Type B pancreatic cell (in vitro differentiated cells): ENCODE data around the gene ZSWIM8. TPM values are rescaled to one million over a fixed set of nuclear protein-coding genes. Genes with fewer than 3 reads are reported as not detected.
"Not testable (repeated sequence)": the region's sequence is repeated elsewhere in the genome, so short reads cannot be mapped to it uniquely, and the experiment has no call there.

Experiments
- DNase-seq: peaks from one replicate; pipeline ENCODE4 v3.0.0; 2021; ENCODE audit warnings: mixed read lengths; ENCODE audit not compliant: unreplicated experiment; ENCODE audit errors: extremely low spot score
- H3K27ac Mint-ChIP-seq: 2 replicates; pipeline ENCODE4 v1.8.0; 2021; ENCODE audit warnings: mild to moderate bottlenecking, mixed read lengths
- H3K27me3 Mint-ChIP-seq: 2 replicates; pipeline ENCODE4 v1.8.0; 2021; ENCODE audit warnings: mixed read lengths
- H3K36me3 Mint-ChIP-seq: 2 replicates; pipeline ENCODE4 v1.8.0; 2021; ENCODE audit warnings: mixed read lengths
- H3K4me1 Mint-ChIP-seq: one replicate; pipeline ENCODE4 v1.8.0; 2021; ENCODE audit warnings: mixed read lengths; ENCODE audit not compliant: unreplicated experiment
- H3K4me3 Mint-ChIP-seq: 2 replicates; pipeline ENCODE4 v1.8.0; 2021; ENCODE audit warnings: mild to moderate bottlenecking, mixed read lengths
- H3K9me3 Mint-ChIP-seq: 2 replicates; pipeline ENCODE4 v1.8.0; 2021; ENCODE audit warnings: mixed read lengths
- long read RNA-seq: library from polyadenylated mRNA; unstranded; transcript quantifications from one replicate; pipeline ENCODE4 v2.0.0, GENCODE V29; 2020
- total RNA-seq: library from RNA; stranded (reverse); gene quantifications from 2 replicates; pipeline ENCODE4 v1.2.1, GENCODE V29; 2021; ENCODE audit warnings: low replicate concordance
- TF ChIP-seq, protein P1 (sequence below): fragments of 200-600 bp; sonication (generic); conservative IDR thresholded peaks from 2 replicates; pipeline ENCODE4 v1.5.0; 2021; ENCODE audit warnings: antibody characterized with exemption, mild to moderate bottlenecking

ZSWIM8 gene, protein sequence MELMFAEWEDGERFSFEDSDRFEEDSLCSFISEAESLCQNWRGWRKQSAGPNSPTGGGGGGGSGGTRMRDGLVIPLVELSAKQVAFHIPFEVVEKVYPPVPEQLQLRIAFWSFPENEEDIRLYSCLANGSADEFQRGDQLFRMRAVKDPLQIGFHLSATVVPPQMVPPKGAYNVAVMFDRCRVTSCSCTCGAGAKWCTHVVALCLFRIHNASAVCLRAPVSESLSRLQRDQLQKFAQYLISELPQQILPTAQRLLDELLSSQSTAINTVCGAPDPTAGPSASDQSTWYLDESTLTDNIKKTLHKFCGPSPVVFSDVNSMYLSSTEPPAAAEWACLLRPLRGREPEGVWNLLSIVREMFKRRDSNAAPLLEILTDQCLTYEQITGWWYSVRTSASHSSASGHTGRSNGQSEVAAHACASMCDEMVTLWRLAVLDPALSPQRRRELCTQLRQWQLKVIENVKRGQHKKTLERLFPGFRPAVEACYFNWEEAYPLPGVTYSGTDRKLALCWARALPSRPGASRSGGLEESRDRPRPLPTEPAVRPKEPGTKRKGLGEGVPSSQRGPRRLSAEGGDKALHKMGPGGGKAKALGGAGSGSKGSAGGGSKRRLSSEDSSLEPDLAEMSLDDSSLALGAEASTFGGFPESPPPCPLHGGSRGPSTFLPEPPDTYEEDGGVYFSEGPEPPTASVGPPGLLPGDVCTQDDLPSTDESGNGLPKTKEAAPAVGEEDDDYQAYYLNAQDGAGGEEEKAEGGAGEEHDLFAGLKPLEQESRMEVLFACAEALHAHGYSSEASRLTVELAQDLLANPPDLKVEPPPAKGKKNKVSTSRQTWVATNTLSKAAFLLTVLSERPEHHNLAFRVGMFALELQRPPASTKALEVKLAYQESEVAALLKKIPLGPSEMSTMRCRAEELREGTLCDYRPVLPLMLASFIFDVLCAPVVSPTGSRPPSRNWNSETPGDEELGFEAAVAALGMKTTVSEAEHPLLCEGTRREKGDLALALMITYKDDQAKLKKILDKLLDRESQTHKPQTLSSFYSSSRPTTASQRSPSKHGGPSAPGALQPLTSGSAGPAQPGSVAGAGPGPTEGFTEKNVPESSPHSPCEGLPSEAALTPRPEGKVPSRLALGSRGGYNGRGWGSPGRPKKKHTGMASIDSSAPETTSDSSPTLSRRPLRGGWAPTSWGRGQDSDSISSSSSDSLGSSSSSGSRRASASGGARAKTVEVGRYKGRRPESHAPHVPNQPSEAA (N-terminal part only)
- total RNA-seq: 131 and 139 TPM in 2 replicates
- long read RNA-seq, partial matches to known transcripts: 3 of 5 reads
- long read RNA-seq, other reads (novel, unspliced or antisense): 2 of 5 reads

DNA sequence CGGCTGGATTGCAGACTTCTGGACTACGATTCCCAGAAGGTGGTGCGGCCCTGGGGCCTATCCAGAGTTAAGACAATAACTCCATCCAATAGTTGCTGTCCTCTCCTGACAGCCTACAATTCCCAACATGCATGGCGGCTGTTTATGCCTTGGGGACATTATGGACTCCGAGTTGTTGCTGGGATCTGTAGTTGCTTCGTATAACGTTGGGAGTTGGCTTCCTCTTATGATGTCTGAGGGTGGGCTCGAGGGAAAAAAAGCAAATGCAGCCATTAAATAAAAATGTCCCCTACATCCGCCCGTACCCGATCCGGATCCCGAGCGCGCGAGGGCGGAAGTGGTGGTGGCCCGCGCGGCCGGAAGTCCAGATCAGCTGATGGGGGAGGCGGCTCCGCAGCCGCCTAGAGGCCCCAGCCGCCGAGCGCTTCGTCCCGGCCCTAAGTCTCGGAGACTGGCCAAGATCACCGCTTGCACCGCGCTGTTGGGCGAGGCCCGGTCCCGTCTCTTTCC is at the start of gene ZSWIM8:
ZSWIM8 (plus strand) TSS at position 396 of the 510 bp plus-strand sequence. CDS start 273 bp downstream, outside the sequence.
- H3K4me3 Mint-ChIP-seq: peak within 1 kb of the TSS; percentile 92
- TF ChIP-seq, protein P1, sequence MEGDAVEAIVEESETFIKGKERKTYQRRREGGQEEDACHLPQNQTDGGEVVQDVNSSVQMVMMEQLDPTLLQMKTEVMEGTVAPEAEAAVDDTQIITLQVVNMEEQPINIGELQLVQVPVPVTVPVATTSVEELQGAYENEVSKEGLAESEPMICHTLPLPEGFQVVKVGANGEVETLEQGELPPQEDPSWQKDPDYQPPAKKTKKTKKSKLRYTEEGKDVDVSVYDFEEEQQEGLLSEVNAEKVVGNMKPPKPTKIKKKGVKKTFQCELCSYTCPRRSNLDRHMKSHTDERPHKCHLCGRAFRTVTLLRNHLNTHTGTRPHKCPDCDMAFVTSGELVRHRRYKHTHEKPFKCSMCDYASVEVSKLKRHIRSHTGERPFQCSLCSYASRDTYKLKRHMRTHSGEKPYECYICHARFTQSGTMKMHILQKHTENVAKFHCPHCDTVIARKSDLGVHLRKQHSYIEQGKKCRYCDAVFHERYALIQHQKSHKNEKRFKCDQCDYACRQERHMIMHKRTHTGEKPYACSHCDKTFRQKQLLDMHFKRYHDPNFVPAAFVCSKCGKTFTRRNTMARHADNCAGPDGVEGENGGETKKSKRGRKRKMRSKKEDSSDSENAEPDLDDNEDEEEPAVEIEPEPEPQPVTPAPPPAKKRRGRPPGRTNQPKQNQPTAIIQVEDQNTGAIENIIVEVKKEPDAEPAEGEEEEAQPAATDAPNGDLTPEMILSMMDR: no peak
- H3K36me3 Mint-ChIP-seq: no peaks in the 10 kb centered on the region
- H3K9me3 Mint-ChIP-seq: no peaks in the 10 kb centered on the region
- no peaks in the 10 kb centered on the region for H3K27me3 Mint-ChIP-seq
- DNase-seq: peak; percentile 82
- peaks cover 27% of the 10 kb centered on the region for H3K4me1 Mint-ChIP-seq
- peak within 1 kb of the TSS; percentile 99 for H3K27ac Mint-ChIP-seq

DNA sequence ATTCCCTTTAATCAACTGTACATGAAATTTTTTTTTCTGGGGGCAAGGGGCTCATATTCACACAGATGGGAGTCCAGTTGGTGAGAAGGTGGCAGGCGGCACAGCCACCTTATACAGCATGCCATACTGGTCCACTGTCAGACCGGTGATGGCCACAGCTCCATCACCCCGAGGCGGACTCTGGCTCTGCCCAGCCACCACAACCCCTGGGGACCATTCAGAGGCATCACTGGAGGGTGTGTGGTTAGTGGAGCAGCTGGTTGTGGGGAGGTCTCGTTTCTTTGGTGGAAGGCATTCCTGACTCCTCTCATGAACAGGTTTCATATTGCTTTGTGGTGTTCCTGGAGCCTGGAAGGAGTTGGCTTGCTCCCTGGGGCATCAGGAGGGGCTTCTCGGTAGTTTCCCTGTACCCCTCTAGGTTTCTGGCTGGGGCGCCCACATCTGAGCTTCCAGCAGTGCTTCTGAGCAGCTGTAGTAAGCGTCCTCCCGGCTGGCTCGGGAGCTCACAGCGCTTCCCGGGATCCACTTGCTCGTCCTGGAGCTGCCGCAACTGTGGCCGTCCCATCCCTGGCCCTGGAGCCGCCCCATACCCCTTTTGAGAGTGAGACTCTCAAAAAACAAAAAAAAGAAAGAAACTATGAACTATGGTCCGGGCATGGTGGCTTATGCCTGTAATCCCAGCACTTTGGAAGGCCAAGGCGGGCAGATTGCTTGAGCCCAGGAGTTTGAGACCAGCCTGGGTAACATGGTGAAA is 44.7 kb upstream of the ZSWIM8 start:
- H3K27me3 Mint-ChIP-seq, H3K27ac Mint-ChIP-seq, H3K9me3 Mint-ChIP-seq, H3K4me3 Mint-ChIP-seq, H3K36me3 Mint-ChIP-seq: not testable (repeated sequence)
- H3K4me1 Mint-ChIP-seq: peaks cover 14% of the 10 kb centered on the region
- DNase-seq: peak; percentile 34

DNA sequence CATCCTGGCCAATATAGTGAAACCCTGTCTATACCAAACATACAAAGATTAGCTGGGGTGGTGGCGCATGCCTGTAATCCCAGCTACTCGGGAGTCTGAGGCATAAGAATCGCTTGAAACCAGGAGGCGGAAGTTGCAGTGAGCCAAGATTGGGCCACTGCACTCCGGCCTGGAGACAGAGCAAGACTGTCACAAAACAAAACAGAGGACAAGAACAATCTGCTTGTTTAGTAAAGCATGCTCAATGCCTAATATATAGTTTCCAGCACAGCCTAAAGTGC is 43.0 kb upstream of the ZSWIM8 start:
- TF ChIP-seq, protein P1: no peak
- no peak for DNase-seq
- Mint-ChIP-seq H3K27ac (peak overlapping the region; percentile 100), H3K4me1 (peaks cover 22% of the 10 kb centered on the region), H3K36me3 (peaks cover 3% of the 10 kb centered on the region), H3K27me3 (no peaks in the 10 kb centered on the region), H3K9me3 (no peaks in the 10 kb centered on the region), H3K4me3 (no peak overlapping the region)

DNA sequence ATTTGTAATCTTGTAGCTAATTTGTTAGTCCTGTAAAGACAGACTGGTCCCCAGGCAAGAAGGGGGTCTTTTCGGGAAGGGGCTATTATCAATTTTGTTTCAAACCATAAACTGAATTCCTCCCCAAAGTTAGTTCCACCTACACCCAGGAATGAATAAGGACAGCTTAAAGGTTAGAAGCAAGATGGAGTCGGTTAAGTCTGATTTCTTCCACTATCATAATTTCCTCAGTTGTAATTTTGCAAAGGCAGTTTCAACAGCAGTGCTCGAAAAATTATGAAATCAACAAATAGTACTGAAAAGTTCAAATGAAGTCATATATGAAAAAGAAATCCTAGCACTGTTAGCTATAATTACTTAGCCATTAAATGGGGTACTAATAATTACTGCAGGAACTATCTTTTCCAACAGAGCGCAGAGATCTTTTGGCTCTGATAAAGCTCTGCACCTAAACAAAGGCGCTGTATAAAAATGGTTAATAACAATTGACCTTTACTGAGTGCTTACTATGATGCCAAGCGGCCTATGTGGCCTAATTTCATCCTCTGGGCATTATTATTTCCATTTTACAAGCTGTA is 42.0 kb upstream of the ZSWIM8 start:
- peak overlapping the region; percentile 100 for H3K27ac Mint-ChIP-seq
- H3K4me1 Mint-ChIP-seq: peaks cover 22% of the 10 kb centered on the region
- H3K27me3 Mint-ChIP-seq: no peaks in the 10 kb centered on the region
- peak overlapping the region; percentile 100 for H3K4me3 Mint-ChIP-seq
- TF ChIP-seq, protein P1: no peak
- H3K36me3 Mint-ChIP-seq: peaks cover 3% of the 10 kb centered on the region
- no peak for DNase-seq
- H3K9me3 Mint-ChIP-seq: no peaks in the 10 kb centered on the region

DNA sequence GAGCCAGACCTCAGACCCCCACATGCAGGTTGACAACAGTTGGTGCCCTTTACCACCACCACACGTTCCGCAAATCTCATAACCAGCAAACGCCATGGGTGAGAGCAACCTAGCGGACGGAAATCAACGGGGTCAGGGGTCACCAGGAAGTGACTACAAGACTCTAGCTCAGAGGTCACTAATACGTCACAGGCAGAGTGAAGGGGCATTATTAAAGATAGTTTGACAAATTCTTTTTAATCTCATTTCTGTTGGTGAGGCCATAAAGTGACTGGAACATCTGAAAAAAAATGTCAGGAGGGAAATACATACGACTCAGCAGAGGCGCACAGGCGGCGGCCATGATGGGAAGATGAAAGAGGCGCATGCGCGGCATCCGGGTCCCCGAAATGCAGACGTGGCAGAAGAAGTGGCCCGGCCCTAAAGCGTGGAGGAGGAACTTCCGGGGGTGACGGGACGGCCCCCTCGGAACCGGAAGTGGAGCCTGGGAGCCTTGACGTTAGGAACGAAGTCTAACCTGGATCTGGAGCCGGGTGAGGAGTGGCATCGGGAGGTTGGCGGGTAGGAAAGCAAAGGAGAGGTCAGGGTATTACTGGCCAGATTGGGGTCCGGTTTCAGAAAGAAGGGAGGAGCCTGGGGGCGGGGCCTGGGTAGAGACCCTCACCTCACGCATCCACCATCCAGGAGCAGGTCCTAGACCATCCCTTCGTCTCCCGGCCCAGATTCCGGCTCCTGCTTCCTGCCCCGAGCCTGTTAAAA is 41.3 kb upstream of the ZSWIM8 start, which contains the start of gene SEC24C:
SEC24C (plus strand) TSS at position 468 of the 759 bp plus-strand sequence. CDS start 2,461 bp downstream, outside the sequence.
- Mint-ChIP-seq H3K4me3 (peak within 1 kb of the TSS; percentile 100), H3K4me1 (peaks cover 22% of the 10 kb centered on the region)
- peak; percentile 96 for DNase-seq

More for the DNA sequence above, 41.3 kb upstream of the ZSWIM8 start, which contains the start of gene SEC24C:
- H3K9me3 Mint-ChIP-seq: no peaks in the 10 kb centered on the region
- H3K27ac Mint-ChIP-seq: peak within 1 kb of the TSS; percentile 100
- H3K27me3 Mint-ChIP-seq: no peaks in the 10 kb centered on the region
- peaks cover 6% of the 10 kb centered on the region for H3K36me3 Mint-ChIP-seq
- TF ChIP-seq, protein P1: peak; percentile 32
